Suprapubic skin (tissue), 4 donors: ENCODE results near the gene ZNF385D. TPM values are rescaled to one million over a fixed set of nuclear protein-coding genes. Genes with fewer than 3 reads are reported as not detected.

Source experiments
- DNase-seq, 2 donors: peaks; one replicate each; pipeline ENCODE4 v3.0.0-alpha.2; 2019; ENCODE audit warnings: low spot score in 2 of 2
- H3K27ac ChIP-seq: fragments of 200-600 bp; sonication (generic); one replicate; pipeline ENCODE4 v1.5.1; 2019
- H3K27me3 ChIP-seq: fragments of 200-600 bp; sonication (generic); one replicate; pipeline ENCODE4 v1.5.1; 2019
- H3K36me3 ChIP-seq: fragments of 200-600 bp; sonication (generic); one replicate; pipeline ENCODE4 v1.5.1; 2019
- H3K4me1 ChIP-seq: fragments of 200-600 bp; sonication (generic); one replicate; pipeline ENCODE4 v1.5.1; 2019
- H3K4me3 ChIP-seq: fragments of 200-600 bp; sonication (generic); one replicate; pipeline ENCODE4 v1.5.1; 2019; ENCODE audit warnings: mild to moderate bottlenecking
- H3K9me3 ChIP-seq: fragments of 200-600 bp; sonication (generic); one replicate; pipeline ENCODE4 v1.5.1; 2019
- CTCF ChIP-seq, 2 donors: fragments of 200-600 bp in 1 of 2; fragments of 450-650 bp in 1 of 2; sonication (generic) in 1 of 2; IDR thresholded peaks; one replicate each; pipeline ENCODE4 v1.5.1; 2016 to 2019; ENCODE audit warnings: antibody characterized with exemption in 2 of 2, mild to moderate bottlenecking in 1 of 2, moderate library complexity in 1 of 2
- EP300 ChIP-seq: sonication (generic); formaldehyde crosslinking; IDR thresholded peaks from one replicate; pipeline ENCODE4 v1.6.1; 2017; ENCODE audit warnings: antibody characterized with exemption
- POLR2A ChIP-seq, 2 donors: fragments of 450-650 bp; IDR thresholded peaks; one replicate each; pipeline ENCODE4 v1.6.1; 2017; ENCODE audit warnings: antibody characterized with exemption in 2 of 2, mild to moderate bottlenecking in 2 of 2, moderate library complexity in 2 of 2
- POLR2AphosphoS5 ChIP-seq, 3 donors: sonication (generic); formaldehyde crosslinking; IDR thresholded peaks; one replicate each; pipeline ENCODE4 v1.6.1; 2017; ENCODE audit warnings: antibody characterized with exemption in 3 of 3
- WGBS: methylation state at CpG from one replicate; pipeline ENCODE4 v1.1.5; 2018; 5-methylcytosine and 5-hydroxymethylcytosine counted together
- total RNA-seq, 4 donors: library from RNA; depleted of rRNA; stranded (reverse); fragments of >200 nt; gene quantifications; one replicate each; pipeline ENCODE4 v1.1.0, GENCODE V29; 2016

Gene ZNF385D
- total RNA-seq, 4 donors from 2014 or later: 0.86 to 3.7 (median 1.6) TPM

- H3K4me3 ChIP-seq: no peak overlapping the region
- H3K9me3 ChIP-seq: no peaks in the 10 kb centered on the region
- H3K36me3 ChIP-seq: no peaks in the 10 kb centered on the region
- DNase-seq: no peak
- TF ChIP-seq POLR2AphosphoS5 (IDR thresholded peaks at IDR 0.05) (no peak), POLR2A (IDR thresholded peaks at IDR 0.05) (no peak), CTCF (IDR thresholded peaks at IDR 0.05) (no peak), EP300 (no peak)
- no peaks in the 10 kb centered on the region for H3K27me3 ChIP-seq
- 72% methylated on average over 6 of the region's 6 CpGs for WGBS
- H3K27ac ChIP-seq: no peak overlapping the region
- peaks cover 2% of the 10 kb centered on the region for H3K4me1 ChIP-seq
Measured at GRCh38 chr3:21745966-21746365, 5.0 kb downstream of the ZNF385D start.

GRCh38 chr3:21744793-21745192 lies 6.2 kb downstream of the ZNF385D start:
- WGBS: 49% methylated on average over 2 of the region's 2 CpGs
- TF ChIP-seq EP300 (no peak), POLR2A (IDR thresholded peaks at IDR 0.05) (no peak), POLR2AphosphoS5 (IDR thresholded peaks at IDR 0.05) (no peak), CTCF (IDR thresholded peaks at IDR 0.05) (no peak)
- no peaks in the 10 kb centered on the region for H3K9me3 ChIP-seq

GRCh38 chr3:21738935-21739702 lies 11.9 kb downstream of the ZNF385D start:
- H3K4me1 ChIP-seq: no peaks in the 10 kb centered on the region
- no peaks in the 10 kb centered on the region for H3K9me3 ChIP-seq
- TF ChIP-seq EP300: no peak
- no peak for TF ChIP-seq POLR2AphosphoS5 (IDR thresholded peaks at IDR 0.05)
- TF ChIP-seq POLR2A (IDR thresholded peaks at IDR 0.05): no peak
- TF ChIP-seq CTCF (IDR thresholded peaks at IDR 0.05): no peak
- no peak overlapping the region for H3K27ac ChIP-seq
- no peaks in the 10 kb centered on the region for H3K36me3 ChIP-seq
- no peaks in the 10 kb centered on the region for H3K27me3 ChIP-seq
- 84% methylated on average over 15 of the region's 15 CpGs for WGBS
- no peak for DNase-seq
- no peak overlapping the region for H3K4me3 ChIP-seq

More at GRCh38 chr3:21744793-21745192, 6.2 kb downstream of the ZNF385D start:
- Histone ChIP-seq H3K27me3 (no peaks in the 10 kb centered on the region), H3K4me1 (no peaks in the 10 kb centered on the region), H3K36me3 (no peaks in the 10 kb centered on the region), H3K27ac (no peak overlapping the region), H3K4me3 (no peak overlapping the region)
- DNase-seq: no peak

- TF ChIP-seq EP300 (no peak), CTCF (IDR thresholded peaks at IDR 0.05) (no peak), POLR2A (IDR thresholded peaks at IDR 0.05) (no peak), POLR2AphosphoS5 (IDR thresholded peaks at IDR 0.05) (no peak)
- WGBS: 86% methylated on average over 1 of the region's 1 CpG
- no peaks in the 10 kb centered on the region for H3K9me3 ChIP-seq
Measured at GRCh38 chr3:21738283-21738682, 12.7 kb downstream of the ZNF385D start.

GRCh38 chr3:21734746-21735145 lies 16.3 kb downstream of the ZNF385D start:
- Histone ChIP-seq H3K36me3 (no peaks in the 10 kb centered on the region), H3K9me3 (no peaks in the 10 kb centered on the region), H3K4me3 (no peak overlapping the region), H3K27ac (no peak overlapping the region), H3K4me1 (no peaks in the 10 kb centered on the region), H3K27me3 (no peaks in the 10 kb centered on the region)
- WGBS: 29% methylated on average over 3 of the region's 3 CpGs
- no peak for DNase-seq
- TF ChIP-seq EP300: no peak
- TF ChIP-seq CTCF (IDR thresholded peaks at IDR 0.05): no peak
- no peak for TF ChIP-seq POLR2A (IDR thresholded peaks at IDR 0.05)
- TF ChIP-seq POLR2AphosphoS5 (IDR thresholded peaks at IDR 0.05): no peak

More at GRCh38 chr3:21738283-21738682, 12.7 kb downstream of the ZNF385D start:
- Histone ChIP-seq H3K4me3 (no peak overlapping the region), H3K27ac (no peak overlapping the region), H3K4me1 (no peaks in the 10 kb centered on the region), H3K36me3 (no peaks in the 10 kb centered on the region), H3K27me3 (no peaks in the 10 kb centered on the region)
- no peak for DNase-seq
